Stimulated activated CD4-positive, alpha-beta T cell treated with anti-CD3 and anti-CD28 coated beads, Interleukin-12 subunit alpha, Interleukin-12 subunit beta, amount 100 ng/mL, for 48 hours (primary cell): ENCODE results near the gene TMTC1.

Experiments
- DNase-seq, 3 donors: peaks; one replicate each; pipeline ENCODE4 v3.0.0-alpha.2; 2020; ENCODE audit warnings: low read depth in 2 of 3, low spot score in 1 of 3

The TMTC1 gene

GRCh38 chr12:29741342-29742241 is 42.1 kb downstream of the TMTC1 start:
- no peak for DNase-seq

- DNase-seq = no peak
Measured at GRCh38 chr12:29739279-29739991, 44.3 kb downstream of the TMTC1 start.

DNA sequence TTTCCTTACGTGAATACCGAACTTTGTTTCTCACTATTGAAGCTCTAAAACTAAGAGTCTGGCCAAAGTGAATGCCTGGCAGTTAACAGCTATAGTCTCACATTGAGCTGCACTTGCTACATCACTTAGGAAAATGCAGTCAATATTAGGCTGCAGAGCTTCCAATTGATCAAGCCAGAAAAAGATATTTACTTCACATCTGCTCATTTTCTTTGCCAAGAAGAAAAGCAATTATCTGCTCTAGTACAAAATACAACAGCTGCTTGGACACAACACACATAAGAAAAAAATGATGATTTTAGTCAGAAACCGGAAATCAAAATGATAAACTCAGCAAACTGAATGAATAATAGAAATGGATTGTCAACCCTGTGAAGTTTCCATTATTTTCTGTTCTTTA is 45.4 kb downstream of the TMTC1 start:
- DNase-seq = no peak

DNA sequence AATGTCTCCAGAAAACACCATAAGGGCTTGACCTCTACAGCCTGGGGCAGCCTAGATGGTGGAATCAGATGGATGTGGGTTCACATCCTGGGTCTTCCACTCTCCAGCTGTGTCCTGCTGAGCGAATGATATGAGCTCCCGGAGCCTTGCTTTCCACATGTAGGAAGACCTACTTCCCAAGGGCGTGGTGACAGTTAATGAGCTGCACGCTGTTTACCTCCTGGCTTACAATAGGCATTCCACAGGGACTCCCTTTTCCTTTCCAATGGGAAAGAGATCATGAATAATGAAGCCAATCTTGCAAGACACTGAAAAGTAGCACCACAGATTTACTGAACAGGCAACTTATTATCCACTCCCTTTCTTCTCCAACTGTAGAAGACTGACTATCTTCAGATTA is 46.1 kb downstream of the TMTC1 start:
- DNase-seq = no peak

DNA sequence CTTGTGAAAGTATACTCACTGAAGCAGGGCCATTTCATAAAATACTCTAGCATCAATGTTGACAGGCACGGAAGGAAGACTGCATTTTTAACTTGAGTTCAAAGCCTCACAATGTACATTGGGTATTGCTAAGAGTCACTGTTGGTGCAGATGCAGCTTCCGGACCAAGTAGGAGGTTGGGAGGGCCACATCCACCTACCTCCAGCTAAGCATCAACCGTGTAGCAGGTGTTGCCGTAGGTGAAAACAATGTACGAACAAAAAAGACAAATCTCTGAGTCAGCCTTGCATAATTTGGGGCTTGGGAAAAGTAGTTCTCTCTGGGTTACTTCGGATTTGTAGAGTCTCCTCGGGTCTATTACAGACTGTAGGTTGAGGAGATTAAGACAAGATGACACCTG is 48.1 kb downstream of the TMTC1 start:
- no peak for DNase-seq

DNA sequence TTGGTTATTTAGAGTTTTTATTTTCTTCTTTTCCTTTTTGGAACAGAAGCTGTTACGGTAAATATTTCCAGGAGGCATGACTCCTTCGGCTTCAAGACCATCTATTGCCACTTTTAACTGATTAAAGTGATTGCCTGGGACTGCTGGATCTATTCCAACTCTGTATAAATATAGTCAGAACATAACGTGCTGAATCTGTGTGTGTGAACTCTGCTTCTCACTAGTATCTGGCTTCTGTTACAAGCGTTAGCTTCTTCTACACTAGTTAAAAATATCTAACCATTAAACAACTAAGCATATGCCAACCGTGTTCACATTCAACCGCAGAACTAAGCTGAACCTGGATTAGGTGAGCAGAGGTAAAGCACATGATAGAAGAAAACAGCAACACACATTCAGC is 49.0 kb downstream of the TMTC1 start:
- DNase-seq = no peak

GRCh38 chr12:29734305-29734704 is 49.4 kb downstream of the TMTC1 start:
- no peak for DNase-seq

- no peak for DNase-seq
Measured at GRCh38 chr12:29733501-29733900, 50.2 kb downstream of the TMTC1 start.

- DNase-seq = no peak
Measured at GRCh38 chr12:29733060-29733459, 50.7 kb downstream of the TMTC1 start.

GRCh38 chr12:29732593-29732992 is 51.1 kb downstream of the TMTC1 start:
- no peak for DNase-seq

GRCh38 chr12:29732191-29732590 is 51.6 kb downstream of the TMTC1 start:
- no peak for DNase-seq

GRCh38 chr12:29731591-29731990 is 52.2 kb downstream of the TMTC1 start:
- no peak for DNase-seq

- DNase-seq = no peak
Measured at GRCh38 chr12:29730481-29730880, 53.3 kb downstream of the TMTC1 start.

DNA sequence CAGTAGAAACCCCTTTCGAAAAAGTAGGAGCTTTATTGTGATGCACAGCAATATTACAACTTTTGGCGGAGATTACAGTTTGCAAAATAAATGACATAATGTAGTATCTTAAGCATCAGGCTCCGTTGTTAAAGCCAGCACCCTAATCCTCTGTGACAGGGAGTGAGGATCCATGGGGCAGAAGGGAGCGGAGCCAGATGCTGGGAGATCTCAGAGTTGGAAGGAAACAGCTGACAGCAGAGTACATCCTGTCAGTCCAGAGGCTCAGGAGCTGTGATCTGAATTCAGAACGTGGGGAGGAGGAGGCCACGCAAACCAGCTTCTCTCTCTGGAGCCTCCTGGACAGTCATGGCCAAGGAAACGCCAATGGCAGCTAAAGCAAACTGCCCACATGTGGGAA is 55.7 kb downstream of the TMTC1 start:
- no peak for DNase-seq

- DNase-seq = no peak
Measured at GRCh38 chr12:29726741-29727348, 56.9 kb downstream of the TMTC1 start.

DNA sequence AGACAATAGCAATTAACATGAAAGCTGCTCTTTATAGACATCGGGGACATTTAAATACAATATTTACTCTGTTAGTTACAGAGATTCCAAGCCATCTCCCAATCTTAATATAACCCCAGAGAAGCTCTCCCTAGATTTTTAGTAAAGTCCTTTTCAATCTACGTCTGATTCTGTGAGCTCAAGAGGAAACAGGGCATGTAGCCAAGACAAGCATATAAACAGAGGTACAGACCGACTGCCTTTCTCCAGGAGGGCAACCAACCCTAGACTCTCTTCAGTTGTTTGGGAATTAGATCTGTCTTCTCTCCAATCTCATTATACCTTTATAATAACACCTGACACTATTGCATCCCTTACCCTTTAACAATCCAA is 57.4 kb downstream of the TMTC1 start:
- no peak for DNase-seq

DNA sequence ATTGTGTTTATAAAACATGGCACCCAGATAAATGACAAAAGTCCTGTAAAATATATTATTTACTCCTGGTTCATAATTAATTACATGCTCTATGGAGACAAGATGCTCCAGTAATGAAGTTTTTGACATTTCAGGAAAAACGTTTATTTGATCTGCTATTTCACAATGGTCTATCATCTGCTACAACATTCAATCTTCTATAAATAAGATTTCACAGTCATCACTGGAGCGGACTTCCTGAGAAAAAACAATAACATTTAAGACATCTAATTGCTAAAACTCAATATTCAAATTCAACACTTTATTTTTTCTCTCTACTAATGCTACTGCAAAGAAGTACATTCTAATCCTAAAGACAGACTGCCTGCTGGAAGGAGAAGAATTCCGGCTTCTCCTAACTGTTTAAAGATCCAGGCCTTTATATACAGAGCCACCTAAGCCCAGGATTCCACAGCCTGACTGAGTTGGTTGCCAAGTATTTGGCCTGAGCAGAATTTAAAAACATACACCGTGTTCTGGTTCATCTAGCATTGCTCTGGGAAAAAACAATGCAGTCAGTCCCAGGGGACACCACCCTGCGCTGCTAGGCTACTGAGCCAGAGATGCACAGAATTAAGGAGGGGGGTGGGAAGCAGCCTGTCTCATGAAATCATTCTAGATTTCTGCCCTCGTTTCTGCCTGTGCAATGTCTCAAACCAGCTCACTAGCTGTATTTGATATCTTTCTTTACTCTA is 58.0 kb downstream of the TMTC1 start:
- DNase-seq = no peak

DNA sequence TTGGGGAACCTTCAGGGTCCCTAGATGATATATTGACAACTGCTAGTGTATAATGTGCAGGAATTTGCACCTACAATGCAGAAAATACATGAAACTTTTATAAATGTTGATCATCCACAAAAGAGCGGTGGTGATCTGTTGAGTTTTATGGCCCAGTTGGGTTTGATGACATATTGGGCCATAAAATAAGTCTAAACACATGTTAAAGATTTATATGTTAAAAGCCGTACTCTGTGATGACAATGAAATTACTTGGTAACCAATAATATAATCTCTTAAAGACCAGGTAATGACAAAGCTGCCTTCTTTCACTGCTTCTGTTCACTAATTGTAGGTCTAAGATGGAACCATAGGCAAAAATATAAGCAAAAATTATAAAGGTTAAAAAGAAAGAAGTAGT is 61.6 kb downstream of the TMTC1 start:
- DNase-seq = no peak

DNA sequence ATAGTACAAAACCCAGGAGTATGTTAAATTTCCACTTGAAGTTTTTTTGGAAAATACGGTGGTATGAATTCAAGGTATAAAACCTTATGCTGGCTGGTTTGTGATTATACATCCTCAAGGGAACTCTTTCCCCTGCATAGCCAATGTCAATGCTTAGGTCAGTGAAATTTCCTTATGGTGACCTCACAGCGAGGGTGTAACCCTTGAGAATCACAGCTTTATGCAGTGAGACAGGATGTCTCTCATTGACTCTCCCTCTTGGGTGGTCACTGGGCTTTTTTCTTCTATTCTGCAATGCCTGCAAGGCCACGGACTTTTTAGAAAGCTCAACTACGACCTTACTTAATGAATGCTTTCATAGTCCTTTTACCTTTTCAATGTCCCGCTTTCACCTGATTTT is 64.4 kb downstream of the TMTC1 start:
- no peak for DNase-seq

- DNase-seq = no peak
Measured at GRCh38 chr12:29717540-29718100, 66.1 kb downstream of the TMTC1 start.

GRCh38 chr12:29714966-29715365 is 68.8 kb downstream of the TMTC1 start:
- no peak for DNase-seq
